HG02943 (cell line): ENCODE data around the gene BABAM2.
"Not testable (repeated sequence)": the region's sequence is repeated elsewhere in the genome, so short reads cannot be mapped to it uniquely, and the experiment has no call there.

Source experiments
- ATAC-seq: cut with Tn5 transposase; IDR thresholded peaks from one replicate; pipeline ENCODE4 v1.9.1; 2021; ENCODE audit warnings: mild to moderate bottlenecking, low read depth, moderate library complexity; ENCODE audit not compliant: unreplicated experiment

The BABAM2 gene

GRCh38 chr2:28098501-28099225 lies 208.1 kb downstream of the BABAM2 start:
- ATAC-seq: no peak

GRCh38 chr2:28101123-28101522 lies 210.6 kb downstream of the BABAM2 start:
- ATAC-seq: no peak

GRCh38 chr2:28101892-28102291 lies 211.4 kb downstream of the BABAM2 start:
- no peak for ATAC-seq

DNA sequence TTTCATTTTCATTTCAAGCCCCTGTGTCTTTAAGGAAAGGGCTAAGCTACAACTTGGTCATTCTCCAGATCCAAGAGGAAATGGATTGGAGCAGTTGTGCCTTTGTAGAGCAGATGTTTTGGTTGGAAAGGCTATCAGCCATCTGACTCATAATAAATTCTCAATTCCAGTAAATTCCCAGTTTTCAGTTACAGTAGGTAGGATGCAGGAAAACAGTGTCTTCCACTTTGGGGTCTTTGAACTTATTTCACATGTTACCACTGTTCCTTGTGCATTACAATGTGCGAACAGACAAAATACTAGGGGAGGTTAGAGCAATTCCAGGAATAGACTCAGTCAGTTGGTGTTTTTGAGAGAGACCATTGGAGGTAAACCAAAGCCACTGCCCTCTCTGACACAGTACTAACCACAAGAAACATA lies 211.9 kb downstream of the BABAM2 start:
- ATAC-seq: no peak

- no peak for ATAC-seq
These were observed 213.1 kb downstream of the BABAM2 start for GRCh38 chr2:28103611-28104010.

- ATAC-seq: no peak
These were observed 217.6 kb downstream of the BABAM2 start for GRCh38 chr2:28108143-28108542.

GRCh38 chr2:28113771-28114170 lies 223.2 kb downstream of the BABAM2 start:
- ATAC-seq: not testable (repeated sequence)

- ATAC-seq: no peak
These were observed 226.6 kb downstream of the BABAM2 start for GRCh38 chr2:28117104-28117596.

DNA sequence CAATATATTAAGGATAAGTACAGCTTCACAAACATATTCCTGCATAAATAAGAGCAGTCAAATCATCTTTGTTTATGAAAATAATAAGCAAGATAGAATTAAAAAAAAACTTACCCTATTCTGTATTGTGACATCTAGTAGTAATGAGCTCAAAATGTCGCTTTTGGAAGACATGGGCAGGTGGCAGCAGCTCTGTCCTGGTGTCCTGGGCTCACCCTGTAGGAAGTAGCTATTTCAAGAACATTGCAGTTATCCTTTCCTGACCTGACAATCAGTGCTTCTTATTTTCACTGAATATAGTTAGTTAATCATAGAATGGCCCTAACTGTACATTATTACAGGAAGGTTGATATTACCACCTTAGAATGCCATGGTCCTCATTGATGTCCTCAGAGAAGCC lies 229.1 kb downstream of the BABAM2 start:
- ATAC-seq: no peak

- no peak for ATAC-seq
These were observed 237.9 kb downstream of the BABAM2 start for GRCh38 chr2:28128281-28128950.

DNA sequence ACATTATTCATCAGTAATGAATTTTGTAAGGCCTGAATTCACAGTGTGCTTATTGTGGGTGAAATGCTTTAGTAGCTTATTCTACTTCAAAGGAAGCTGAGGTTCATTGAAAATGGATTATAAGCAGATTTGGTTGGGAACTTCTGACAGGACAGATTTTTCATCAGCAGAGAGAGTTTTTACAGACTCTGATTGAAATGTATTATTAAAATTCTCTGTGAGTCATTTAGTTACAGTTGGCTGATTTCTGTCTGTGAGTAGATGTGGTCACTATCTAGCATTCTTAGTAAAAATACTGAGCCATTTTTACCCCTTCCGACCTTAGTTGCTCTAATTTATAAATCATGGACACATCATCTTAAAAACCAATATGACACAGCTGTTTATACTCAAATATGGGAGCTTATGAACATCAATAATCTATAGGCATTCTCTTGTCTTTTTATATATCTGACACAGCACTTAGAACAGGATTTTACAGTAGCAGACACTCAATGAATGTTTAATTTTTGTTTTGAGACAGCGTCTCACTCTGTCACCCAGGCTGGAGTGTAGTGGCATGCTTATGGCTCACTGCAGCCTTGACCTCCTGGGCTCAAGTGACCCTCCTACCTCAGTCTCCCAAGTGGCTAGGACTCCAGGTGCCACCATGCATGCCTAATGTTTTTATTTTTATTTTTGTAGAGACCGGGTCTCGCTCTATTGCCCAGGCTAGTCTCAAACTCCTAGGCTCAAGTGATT lies 239.6 kb downstream of the BABAM2 start:
- ATAC-seq: no peak

- ATAC-seq: no peak
These were observed 243.2 kb downstream of the BABAM2 start for GRCh38 chr2:28133778-28134177.

DNA sequence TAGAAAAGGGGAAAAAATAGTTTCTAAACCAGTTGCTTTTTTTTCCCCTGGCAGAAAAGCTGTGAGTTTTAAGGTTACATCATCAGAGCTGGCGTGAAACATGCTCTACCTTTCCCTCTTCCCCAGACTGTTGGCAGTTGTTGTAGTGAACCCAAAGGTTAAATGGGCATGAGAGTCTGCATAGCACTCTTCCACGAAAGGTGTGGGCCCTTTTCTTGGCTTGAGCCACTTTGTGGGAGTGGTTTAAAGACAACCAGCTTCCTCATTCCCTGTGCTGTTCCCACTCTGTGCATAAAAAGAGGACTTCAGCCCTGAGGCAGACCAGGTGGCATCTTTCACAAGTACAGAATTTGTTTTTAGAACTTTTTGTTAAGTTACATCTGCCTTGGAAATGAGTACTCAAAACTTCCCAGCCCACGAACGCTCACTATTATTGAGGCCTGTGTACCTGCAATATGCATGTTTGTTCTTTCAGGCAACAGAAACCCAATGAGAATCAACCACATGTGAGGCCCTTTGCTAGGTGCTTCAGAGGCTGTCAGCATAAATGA lies 243.8 kb downstream of the BABAM2 start:
- no peak for ATAC-seq

GRCh38 chr2:28134857-28135256 lies 244.3 kb downstream of the BABAM2 start:
- ATAC-seq: no peak

DNA sequence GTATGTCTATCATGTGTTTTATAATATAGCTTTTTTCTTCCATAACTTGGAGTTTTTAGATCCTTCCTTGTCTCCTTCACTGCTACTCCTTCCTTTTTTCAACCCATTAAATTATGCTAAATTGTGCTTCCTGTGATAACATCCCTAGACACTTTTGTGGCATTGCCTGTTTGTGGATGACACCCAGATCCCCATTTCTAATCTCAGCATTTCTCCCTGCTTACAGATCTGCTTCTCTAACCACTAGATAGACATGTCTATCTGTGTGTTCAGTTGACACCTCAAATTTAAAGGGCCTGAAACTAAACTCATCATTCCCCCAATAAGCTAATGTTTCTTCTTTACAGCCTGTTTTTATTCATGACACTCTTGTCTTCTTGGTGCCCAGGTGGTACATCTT lies 244.8 kb downstream of the BABAM2 start:
- ATAC-seq: no peak

DNA sequence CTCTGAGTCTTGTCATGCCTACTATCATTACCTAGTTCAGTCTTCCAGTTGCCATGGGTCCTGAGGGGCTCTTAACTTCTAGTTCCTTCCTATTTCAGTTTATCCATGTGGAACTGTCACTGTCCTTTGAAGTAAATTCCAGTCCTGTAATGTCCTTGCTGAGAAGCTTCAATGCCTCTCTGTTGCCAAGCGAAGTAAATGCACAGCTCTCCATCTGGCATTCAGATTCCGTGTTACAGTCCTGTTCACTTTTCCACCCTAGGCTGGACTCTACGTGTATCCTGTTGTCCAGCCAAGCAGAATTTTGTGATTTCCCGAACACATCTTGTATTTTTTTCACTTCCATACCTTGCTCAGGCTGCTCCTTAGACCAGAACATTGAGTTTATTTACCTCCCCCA lies 245.3 kb downstream of the BABAM2 start:
- no peak for ATAC-seq

DNA sequence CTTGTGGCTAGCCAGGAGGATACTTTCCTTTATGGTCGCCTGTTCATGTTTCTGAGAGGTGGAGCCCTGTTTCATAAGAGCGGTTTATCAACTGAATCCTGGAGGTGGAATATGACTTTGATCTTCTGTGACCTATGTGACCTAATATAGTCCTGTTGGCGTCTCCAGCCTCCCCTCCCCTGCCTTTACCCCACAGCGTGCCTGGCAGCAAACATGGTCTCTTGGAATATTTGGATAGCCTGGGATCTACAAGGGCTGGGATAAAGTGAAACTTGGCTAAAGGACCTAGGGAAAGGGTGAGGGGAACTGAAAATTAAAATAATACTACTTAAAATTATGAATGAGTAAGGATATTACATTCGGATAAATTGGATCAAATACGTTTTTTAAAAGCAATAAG lies 246.0 kb downstream of the BABAM2 start:
- no peak for ATAC-seq

DNA sequence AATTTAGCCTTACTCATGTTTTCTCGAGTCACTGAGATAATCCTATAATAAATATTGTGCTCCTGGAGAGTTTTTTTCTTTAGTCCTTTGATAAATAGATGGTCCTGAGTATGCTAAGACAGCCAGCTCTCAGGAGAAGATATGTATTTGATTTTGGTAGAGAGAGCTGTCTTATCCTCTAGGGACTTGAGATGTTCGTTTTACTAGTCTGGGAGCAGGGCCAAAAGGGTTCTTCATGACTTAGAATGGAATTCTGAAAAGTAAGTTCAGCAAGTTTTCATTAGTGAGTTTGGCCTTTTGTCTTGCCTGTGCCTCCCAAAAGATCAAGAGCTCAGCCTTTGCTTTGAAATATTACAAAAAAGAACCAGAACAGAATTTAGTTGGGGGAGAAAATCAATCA lies 246.7 kb downstream of the BABAM2 start:
- no peak for ATAC-seq

DNA sequence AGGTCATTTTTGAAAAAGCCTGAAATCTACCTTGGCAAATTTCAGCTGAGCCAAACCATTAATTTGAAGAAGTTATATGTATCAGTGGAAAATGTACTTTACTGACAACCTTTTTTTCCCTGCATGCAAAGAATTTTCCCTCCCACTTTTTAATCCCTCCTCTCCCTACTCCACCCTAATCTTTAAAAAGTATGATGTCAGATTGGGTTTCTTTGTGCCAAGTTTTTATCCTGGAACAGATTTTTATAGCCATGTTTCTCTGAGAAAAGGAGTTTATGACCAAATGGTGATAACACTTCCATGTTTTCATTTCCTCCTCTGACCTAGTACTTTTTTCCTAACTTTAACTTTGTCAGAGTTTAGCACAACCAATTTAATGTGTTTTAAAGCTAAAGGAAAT lies 251.9 kb downstream of the BABAM2 start:
- no peak for ATAC-seq

DNA sequence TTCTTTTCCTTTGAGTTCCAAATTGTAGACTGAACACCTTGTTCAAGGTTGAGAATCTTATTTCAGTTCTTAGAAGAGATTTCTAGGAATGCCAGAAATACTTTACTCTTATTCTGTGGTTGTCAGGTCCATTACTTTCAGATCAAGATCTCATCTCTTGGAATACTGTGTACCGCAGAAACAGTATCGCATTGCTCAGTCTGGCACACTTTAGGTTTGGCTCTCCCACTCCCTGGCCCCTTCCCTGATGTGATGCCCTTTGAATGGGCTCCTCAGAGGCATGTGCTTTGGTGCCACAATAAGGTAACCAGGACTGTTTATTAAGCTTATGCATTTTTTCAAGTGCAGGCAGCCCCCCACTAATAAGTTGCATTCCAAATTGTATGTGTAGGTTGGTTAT lies 257.5 kb downstream of the BABAM2 start:
- no peak for ATAC-seq

- ATAC-seq: no peak
These were observed 258.0 kb downstream of the BABAM2 start for GRCh38 chr2:28148566-28148965.
